K562 (cell line): Measurements from ENCODE around the gene PKDREJ. TPM values are rescaled to one million over a fixed set of nuclear protein-coding genes. Genes with fewer than 3 reads are reported as not detected.

Experiments
- ATAC-seq: fragments of 200-7000 bp; cut with Tn5 transposase; 3 replicates; pipeline ENCODE4 v1.9.1; 2020; ENCODE audit warnings: moderate library complexity
- BruUV-seq: library from RNA; stranded (reverse); fragments of 400-500 nt; replicated peaks from 2 replicates; lab custom pipeline; 2021; lab: Mats Ljungman, UMichigan
- CTCF ChIA-PET: fragments of 300-600 bp; formaldehyde crosslinking; extraction: SDS; loops from one replicate; lab custom pipeline; 2021; ENCODE audit warnings: low intra/inter-chr PET ratio; lab: Yijun Ruan, JAX
- POLR2A ChIA-PET: fragments of 300-600, 350-650 bp; sonication (Branson Sonifier 250); formaldehyde crosslinking; extraction: SDS; loops from one replicate; lab custom pipeline; 2021; ENCODE audit warnings: antibody characterized with exemption, inconsistent platforms; lab: Yijun Ruan, JAX
- DNase-seq, 4 experiments: peaks; one replicate each; pipeline versions ENCODE4 v3.0.0 to v3.0.0-alpha.2; 2011 to 2018; ENCODE audit warnings: low spot score in 3 of 4, mixed read lengths in 3 of 4; ENCODE audit errors: extremely low read depth in 1 of 4
- FAIRE-seq: peaks from 2 replicates; lab custom pipeline; 2011; peaks lifted over from hg19 to GRCh38; lab: Jason Lieb, UNC
- H2AFZ ChIP-seq: 2 replicates; pipeline ENCODE4 v1.6.0; 2011; ENCODE audit warnings: low read depth, low read length, control low read depth, inconsistent platforms
- H3K27ac ChIP-seq: fragments of 200-600 bp; 3 replicates; pipeline ENCODE4 v1.8.0; 2011; ENCODE audit warnings: low read depth, mild to moderate bottlenecking, control low read depth, inconsistent platforms, low read length, moderate library complexity, mixed read lengths; ENCODE audit errors: extremely low read depth
- H3K27me3 ChIP-seq, 2 experiments: fragments of 300-600 bp in 1 of 2; 2 replicates in 1 of 2; 3 replicates in 1 of 2; pipeline versions ENCODE4 v1.6.0 to v1.8.0; 2011; ENCODE audit warnings: inconsistent platforms in 2 of 2, low read length in 2 of 2, mild to moderate bottlenecking in 1 of 2, mixed read lengths in 1 of 2, moderate library complexity in 1 of 2; ENCODE audit not compliant: control insufficient read depth in 2 of 2, insufficient read depth in 2 of 2
- H3K36me3 ChIP-seq: fragments of 300-600 bp; 3 replicates; pipeline ENCODE4 v1.8.0; 2011; ENCODE audit warnings: mild to moderate bottlenecking, low read length, inconsistent platforms; ENCODE audit not compliant: control insufficient read depth, insufficient read depth
- H3K4me1 ChIP-seq, 2 experiments: fragments of 200-600 bp in 1 of 2; replicated peaks in 1 of 2; 2 replicates in 1 of 2; 3 replicates in 1 of 2; pipeline versions ENCODE4 v1.5.1 to v1.8.0; 2011; ENCODE audit warnings: inconsistent platforms in 2 of 2, low read length in 2 of 2, mild to moderate bottlenecking in 1 of 2, mixed read lengths in 1 of 2, moderate library complexity in 1 of 2; ENCODE audit not compliant: control insufficient read depth in 2 of 2, insufficient read depth in 2 of 2
- H3K4me2 ChIP-seq: 2 replicates; pipeline ENCODE4 v1.6.1; 2011; ENCODE audit warnings: low read length, control low read depth, inconsistent platforms, mixed read lengths; ENCODE audit not compliant: insufficient read depth
- H3K4me3 ChIP-seq: fragments of 200-600 bp; sonication (generic), shearing (Covaris generic); 2 replicates; pipeline ENCODE4 v1.5.1; 2016; ENCODE audit warnings: control low read depth, inconsistent platforms
- H3K79me2 ChIP-seq: fragments of 200-600 bp; 3 replicates; pipeline ENCODE4 v1.8.0; 2011; ENCODE audit warnings: low read length, inconsistent platforms; ENCODE audit not compliant: control insufficient read depth, insufficient read depth
- H3K9ac ChIP-seq, 2 experiments: 2 replicates each; pipeline versions ENCODE4 v1.6.0 to v1.6.1; 2011; ENCODE audit warnings: low read depth in 2 of 2, low read length in 2 of 2, control low read depth in 1 of 2, inconsistent platforms in 1 of 2, mild to moderate bottlenecking in 1 of 2, mixed read lengths in 1 of 2; ENCODE audit not compliant: insufficient read depth in 1 of 2
- H3K9me1 ChIP-seq: one replicate; pipeline ENCODE4 v1.6.0; 2011; ENCODE audit warnings: inconsistent platforms, mild to moderate bottlenecking, low read length, moderate library complexity; ENCODE audit not compliant: control insufficient read depth, insufficient read depth
- H3K9me3 ChIP-seq: replicated peaks from 2 replicates; pipeline ENCODE4 v1.5.1; 2011; ENCODE audit warnings: low read depth, low read length, inconsistent platforms; ENCODE audit not compliant: control insufficient read depth, insufficient read depth
- H4K20me1 ChIP-seq: replicated peaks from 2 replicates; pipeline ENCODE4 v1.6.1; 2011; ENCODE audit warnings: low read length, inconsistent platforms, mixed read lengths; ENCODE audit not compliant: control insufficient read depth, insufficient read depth
- EWSR1 ChIP-seq: fragments of 450-650 bp; IDR thresholded peaks from 2 replicates; pipeline ENCODE4 v1.6.1; 2018; ENCODE audit warnings: borderline replicate concordance, mild to moderate bottlenecking, low read depth, moderate library complexity; ENCODE audit not compliant: partially characterized antibody
- HDAC3 ChIP-seq: fragments of 450-650 bp; IDR thresholded peaks from 2 replicates; pipeline ENCODE4 v1.6.1; 2018; ENCODE audit warnings: borderline replicate concordance, mild to moderate bottlenecking, moderate library complexity; ENCODE audit not compliant: partially characterized antibody
- HMGXB4 ChIP-seq: sonication (generic); formaldehyde crosslinking; IDR thresholded peaks from 2 replicates; pipeline ENCODE4 v1.8.1; 2023; ENCODE audit warnings: mild to moderate bottlenecking, missing genetic modification reagents
- MCM2 ChIP-seq: fragments of 450-650 bp; IDR thresholded peaks from 2 replicates; pipeline ENCODE4 v1.6.1; 2017; ENCODE audit warnings: low read depth, mild to moderate bottlenecking
- POLR2G ChIP-seq: fragments of 200-400 bp; formaldehyde crosslinking; IDR thresholded peaks from 2 replicates; pipeline ENCODE4 v1.6.1; 2017; ENCODE audit warnings: low read depth, mild to moderate bottlenecking, antibody characterized with exemption, low read length, moderate library complexity
- SAP30 ChIP-seq: fragments of 200-600 bp; sonication (generic); IDR thresholded peaks from 2 replicates; pipeline ENCODE4 v1.6.1; 2012; ENCODE audit warnings: borderline replicate concordance, low read depth, mild to moderate bottlenecking, moderate library complexity, low read length, control low read depth, inconsistent platforms; ENCODE audit not compliant: insufficient read depth, poor library complexity, severe bottlenecking
- SOX6 ChIP-seq: fragments of 450-650 bp; IDR thresholded peaks from 2 replicates; pipeline ENCODE4 v1.6.1; 2014; ENCODE audit warnings: mild to moderate bottlenecking
- ZBTB33 ChIP-seq: sonication (generic); formaldehyde crosslinking; IDR thresholded peaks from 2 replicates; pipeline ENCODE4 v1.8.1; 2023; ENCODE audit warnings: mild to moderate bottlenecking, missing genetic modification reagents
- ZBTB43 ChIP-seq: sonication (generic); formaldehyde crosslinking; IDR thresholded peaks from 2 replicates; pipeline ENCODE4 v1.8.0; 2023; ENCODE audit warnings: mild to moderate bottlenecking, missing genetic modification reagents
- ZFPM2 ChIP-seq: fragments of 250-450 bp; sonication (Bioruptor Pico); IDR thresholded peaks from 2 replicates; pipeline ENCODE4 v1.5.1; 2022; ENCODE audit warnings: mild to moderate bottlenecking
- ZNF140 ChIP-seq: fragments of 250-450 bp; sonication (Bioruptor Pico); IDR thresholded peaks from 2 replicates; pipeline ENCODE4 v1.8.0; 2021; ENCODE audit warnings: moderate library complexity, mild to moderate bottlenecking, inconsistent platforms
- ZNF23 ChIP-seq: fragments of 250-450 bp; sonication (Bioruptor Pico); IDR thresholded peaks from 2 replicates; pipeline ENCODE4 v1.4.0; 2020; ENCODE audit warnings: mild to moderate bottlenecking
- ZNF274 ChIP-seq: IDR thresholded peaks from 2 replicates; pipeline ENCODE4 v1.6.1; 2011; ENCODE audit warnings: low read depth, mild to moderate bottlenecking, low read length, moderate library complexity, borderline replicate concordance
- ZNF354B ChIP-seq: fragments of 250-450 bp; sonication (Bioruptor Pico); IDR thresholded peaks from 2 replicates; pipeline ENCODE4 v1.4.0; 2020
- ZNF41 ChIP-seq: fragments of 250-450 bp; sonication (Bioruptor Pico); conservative IDR thresholded peaks from 2 replicates; pipeline ENCODE4 v1.4.0; 2020; ENCODE audit warnings: mild to moderate bottlenecking
- WGBS: fragments of 100-300 bp; shearing (Covaris generic); methylation state at CpG from one replicate; pipeline ENCODE4 v1.1.6; 2016; ENCODE audit warnings: low coverage, mixed read lengths; ENCODE audit not compliant: insufficient coverage; ENCODE audit errors: missing lambda C conversion rate; 5-methylcytosine and 5-hydroxymethylcytosine counted together
- in situ Hi-C: fragments of 300-500 bp; cut with MboI; formaldehyde crosslinking; loops from 4 replicates; pipeline ENCODE4 v1.15.0; 2018; ENCODE audit warnings: inconsistent platforms, mixed read lengths
- intact Hi-C: fragments of 100-400 bp; cut with micrococcal nuclease; formaldehyde crosslinking; loops from 2 replicates; pipeline ENCODE4 v1.14.2; 2022
- polyA plus RNA-seq, 8 experiments: library from polyadenylated mRNA; depleted of rRNA in 4 of 8; stranded (reverse) in 5 of 8; unstranded in 3 of 8; fragments of >200 nt; fragmentation: Nextera tagmentation in 2 of 8; fragmentation: Illumina TruSeq in 1 of 8; extraction: Ambion mirVana in 2 of 8; extraction: Trizol in 1 of 8; gene quantifications; 2 replicates each; pipeline versions ENCODE4 v1.2.1 to v1.2.3, GENCODE V29; 2011 to 2014; ENCODE audit warnings: inconsistent platforms in 1 of 8, missing spikeins in 1 of 8
- total RNA-seq, 7 experiments: library from RNA; depleted of rRNA in 6 of 7; stranded (reverse); fragments of >200 nt in 6 of 7; fragmentation: Illumina TruSeq in 2 of 7; extraction: Trizol in 2 of 7; gene quantifications; 2 replicates each; pipeline versions ENCODE4 v1.2.1 to v1.2.3, GENCODE V29; 2011 to 2021; ENCODE audit warnings: low replicate concordance in 1 of 7

Gene PKDREJ
- total and polyA plus RNA-seq, 9 of the 15 experiments (the other 6 are each of a cell fraction or from before 2014, with no cell fraction given) = 0.03 TPM; not detected in 8

GRCh38 chr22:46286941-46287872 is 24.1 kb upstream of the PKDREJ start:
- Histone ChIP-seq H3K4me1 (peaks cover 0 to 15% of the 10 kb centered on the region in 2 experiments; a peak in 1 of 5 replicates), H3K4me2 (no peak overlapping the region), H3K27ac (no peak overlapping the region), H4K20me1 (no peaks in the 10 kb centered on the region), H3K9me1 (no peaks in the 10 kb centered on the region), H3K9ac (no peak overlapping the region), H3K9me3 (no peaks in the 10 kb centered on the region), H2AFZ (no peak overlapping the region), H3K27me3 (no peaks in the 10 kb centered on the region), H3K36me3 (peaks cover 38% of the 10 kb centered on the region), H3K4me3 (no peak overlapping the region), H3K79me2 (no peaks in the 10 kb centered on the region)
- WGBS = 98% methylated on average over 11 of the region's 15 CpGs
- intact Hi-C loops = no loop called here
- ChIA-PET CTCF (no interaction called here), POLR2A (interaction anchor here (0.7 to 1.7 kb wide), 3 partner anchors 9 to 20 kb away, joined by 3 to 10 read pairs (median 3); partner anchors contain the start of genes GTSE1 and TTC38)
- no peak for FAIRE-seq
- no peak for DNase-seq
- BruUV-seq = no TSS peak
- no peak for ATAC-seq
- in situ Hi-C loops = no loop called here
- TF ChIP-seq ZBTB33 (CRISPR knock-in tag) = 0 out of 2 replicates have a peak, but pooled peaks have one; percentile 24
- TF ChIP-seq MCM2 = no peak
- TF ChIP-seq ZNF274 = no peak
- TF ChIP-seq HDAC3 = no peak
- TF ChIP-seq HMGXB4 = no peak
- TF ChIP-seq ZNF41 (CRISPR knock-in tag) = no peak
- no peak for TF ChIP-seq SAP30
- TF ChIP-seq POLR2G = 0 out of 2 replicates have a peak, but pooled peaks have one; percentile 34
- no peak for TF ChIP-seq SOX6
- TF ChIP-seq ZNF23 (CRISPR knock-in tag) = no peak
- TF ChIP-seq ZNF354B (CRISPR knock-in tag) = no peak
- no peak for TF ChIP-seq ZNF140
- TF ChIP-seq ZFPM2 (CRISPR knock-in tag) = no peak
- no peak for TF ChIP-seq ZBTB43
- TF ChIP-seq EWSR1 = no peak
